ENCODE results near the gene REC8. TPM values are rescaled to one million over a fixed set of nuclear protein-coding genes. Genes with fewer than 3 reads are reported as not detected.

The REC8 gene
- total and polyA plus RNA-seq, 10 of the 15 experiments (the other 5 are each of a cell fraction or from before 2014, with no cell fraction given) = 4.2 to 76.9 (median 29.1) TPM

GRCh38 chr14:24171422-24172260 is at the start of gene REC8 (continued):
- no peak for TF ChIP-seq BCLAF1 (IDR thresholded peaks at IDR 0.05)
- TF ChIP-seq CBX5 (IDR thresholded peaks at IDR 0.05; ENCODE audit: low read depth) = no peak
- no peak for TF ChIP-seq EZH2 (IDR thresholded peaks at IDR 0.05; ENCODE audit: borderline replicate concordance, control insufficient read depth, low read depth, low read length)
- TF ChIP-seq BRCA1 (IDR thresholded peaks at IDR 0.05; ENCODE audit: low read depth, low read length) = no peak
- peak; percentile 82 for TF ChIP-seq SP1 (IDR thresholded peaks at IDR 0.05; ENCODE audit: low read depth, low read length)
- no peak for TF ChIP-seq ATF7 (IDR thresholded peaks at IDR 0.05; ENCODE audit: low read depth)
- no peak for TF ChIP-seq DPF2 (IDR thresholded peaks at IDR 0.05)
- peak; percentile 38 for TF ChIP-seq MEF2B (IDR thresholded peaks at IDR 0.05; ENCODE audit: partially characterized antibody, poor library complexity, severe bottlenecking)
- TF ChIP-seq IRF5 (IDR thresholded peaks at IDR 0.05; ENCODE audit: borderline replicate concordance) = no peak
- no peak for TF ChIP-seq SUZ12 (IDR thresholded peaks at IDR 0.05; ENCODE audit: unreplicated experiment)
- TF ChIP-seq HDAC6 (IDR thresholded peaks at IDR 0.05; ENCODE audit: unreplicated experiment) = no peak
- no peak for TF ChIP-seq CUX1 (IDR thresholded peaks at IDR 0.05; ENCODE audit: insufficient replicate concordance, low read depth, low read length)
- TF ChIP-seq BMI1 (IDR thresholded peaks at IDR 0.05; ENCODE audit: borderline replicate concordance) = peak; percentile 32; the same call in 1 of the 2 replicates
- TF ChIP-seq EGR1 (IDR thresholded peaks at IDR 0.05; ENCODE audit: borderline replicate concordance in 1 of 2, low read depth in 2 of 2, low read length in 2 of 2) = peak in 1 of 2 experiments; percentile 24; a peak in 1 of 3 replicates
- TF ChIP-seq ZSCAN29 (IDR thresholded peaks at IDR 0.05) = no peak
- no peak for TF ChIP-seq KAT2A (conservative IDR thresholded peaks at IDR 0.05; ENCODE audit: control insufficient read depth, low read depth, low read length)
- no peak for TF ChIP-seq HSF1 (IDR thresholded peaks at IDR 0.05; ENCODE audit: low read depth, low read length)
- 0 out of 2 replicates have a peak, but pooled peaks have one; percentile 50 for TF ChIP-seq SIN3A (IDR thresholded peaks at IDR 0.05; ENCODE audit: low read depth, low read length)
